HEK293 (cell line): ENCODE data around the gene FAR1.

Source experiments
- CTCF ChIA-PET: fragments of 350-600 bp; formaldehyde crosslinking; extraction: SDS; loops from one replicate; lab custom pipeline; 2021; ENCODE audit warnings: antibody characterized with exemption; lab: Yijun Ruan, JAX
- POLR2A ChIA-PET: fragments of 300-600 bp; formaldehyde crosslinking; extraction: SDS; loops from one replicate; lab custom pipeline; 2020; ENCODE audit warnings: antibody characterized with exemption, inconsistent platforms; lab: Yijun Ruan, JAX
- H3K27ac ChIP-seq: fragments of 200-500 bp; sonication (Bioruptor generic); 2 replicates; pipeline ENCODE4 v1.5.1; 2014; ENCODE audit warnings: low read depth, low read length, control low read depth, inconsistent platforms; ENCODE audit errors: extremely low read depth
- H3K36me3 ChIP-seq, 2 experiments: fragments of 200-500 bp in 1 of 2; sonication (Bioruptor generic) in 1 of 2; 1 replicate in 1 of 2; 2 replicates in 1 of 2; pipeline ENCODE4 v1.5.1; 2014 to 2017; ENCODE audit warnings: inconsistent platforms in 2 of 2, low read length in 2 of 2; ENCODE audit not compliant: control insufficient read depth in 2 of 2, insufficient read depth in 1 of 2
- H3K4me1 ChIP-seq: fragments of 200-500 bp; sonication (Bioruptor generic); 2 replicates; pipeline ENCODE4 v1.5.1; 2014; ENCODE audit warnings: mild to moderate bottlenecking, low read length, inconsistent platforms; ENCODE audit not compliant: control insufficient read depth, insufficient read depth
- H3K4me3 ChIP-seq: 2 replicates; pipeline ENCODE4 v1.5.1; 2011; ENCODE audit warnings: low read depth, mild to moderate bottlenecking, control low read depth, low read length, moderate library complexity
- H3K9me3 ChIP-seq: fragments of 200-500 bp; sonication (Bioruptor generic); 2 replicates; pipeline ENCODE4 v1.5.1; 2014; ENCODE audit warnings: low read depth, low read length, inconsistent platforms; ENCODE audit not compliant: control insufficient read depth, insufficient read depth
- OVOL3 ChIP-seq: fragments of 450-650 bp; formaldehyde crosslinking; IDR thresholded peaks from 2 replicates; pipeline ENCODE4 v1.5.1; 2016; ENCODE audit warnings: missing biosample characterization, missing genetic modification characterization
- PATZ1 ChIP-seq: fragments of 450-650 bp; formaldehyde crosslinking; IDR thresholded peaks from 2 replicates; pipeline ENCODE4 v1.5.1; 2016; ENCODE audit warnings: missing biosample characterization, missing genetic modification characterization
- PRDM10 ChIP-seq: fragments of 450-650 bp; formaldehyde crosslinking; IDR thresholded peaks from 2 replicates; pipeline ENCODE4 v1.5.1; 2016; ENCODE audit warnings: missing biosample characterization, missing genetic modification characterization
- SALL2 ChIP-seq: fragments of 450-650 bp; formaldehyde crosslinking; IDR thresholded peaks from 2 replicates; pipeline ENCODE4 v1.5.0; 2017; ENCODE audit warnings: missing biosample characterization, mild to moderate bottlenecking, missing genetic modification characterization, borderline replicate concordance
- SP7 ChIP-seq: fragments of 450-650 bp; formaldehyde crosslinking; IDR thresholded peaks from 2 replicates; pipeline ENCODE4 v1.5.1; 2016; ENCODE audit warnings: missing biosample characterization, missing genetic modification characterization
- TCF7L2 ChIP-seq: IDR thresholded peaks from 2 replicates; pipeline ENCODE4 v1.6.1; 2011; ENCODE audit warnings: low read depth, mild to moderate bottlenecking, inconsistent platforms, low read length, moderate library complexity, borderline replicate concordance
- ZBTB10 ChIP-seq: fragments of 450-650 bp; formaldehyde crosslinking; IDR thresholded peaks from 2 replicates; pipeline ENCODE4 v1.5.1; 2016; ENCODE audit warnings: missing biosample characterization, missing genetic modification characterization
- ZBTB44 ChIP-seq: fragments of 450-650 bp; IDR thresholded peaks from 2 replicates; pipeline ENCODE4 v1.5.1; 2018; ENCODE audit warnings: missing biosample characterization, mild to moderate bottlenecking, missing genetic modification characterization
- ZFHX2 ChIP-seq: fragments of 450-650 bp; formaldehyde crosslinking; conservative IDR thresholded peaks from 2 replicates; pipeline ENCODE4 v1.5.1; 2016; ENCODE audit warnings: missing biosample characterization, missing genetic modification characterization
- ZNF10 ChIP-seq: fragments of 450-650 bp; formaldehyde crosslinking; IDR thresholded peaks from 2 replicates; pipeline ENCODE4 v1.5.1; 2017; ENCODE audit warnings: missing biosample characterization, missing genetic modification characterization
- ZNF175 ChIP-seq: fragments of 450-650 bp; formaldehyde crosslinking; IDR thresholded peaks from 2 replicates; pipeline ENCODE4 v1.5.1; 2016; ENCODE audit warnings: missing biosample characterization, missing genetic modification characterization
- ZNF221 ChIP-seq: fragments of 450-650 bp; formaldehyde crosslinking; IDR thresholded peaks from 2 replicates; pipeline ENCODE4 v1.5.1; 2017; ENCODE audit warnings: missing biosample characterization, missing genetic modification characterization, borderline replicate concordance
- ZNF404 ChIP-seq: fragments of 450-650 bp; formaldehyde crosslinking; IDR thresholded peaks from 2 replicates; pipeline ENCODE4 v1.5.1; 2017; ENCODE audit warnings: missing biosample characterization, missing genetic modification characterization
- ZNF423 ChIP-seq: fragments of 450-650 bp; formaldehyde crosslinking; IDR thresholded peaks from 2 replicates; pipeline ENCODE4 v1.5.1; 2016; ENCODE audit warnings: missing biosample characterization, missing genetic modification characterization
- ZNF426 ChIP-seq: fragments of 450-650 bp; formaldehyde crosslinking; IDR thresholded peaks from 2 replicates; pipeline ENCODE4 v1.5.1; 2017; ENCODE audit warnings: missing biosample characterization, missing genetic modification characterization, mild to moderate bottlenecking, inconsistent platforms, moderate library complexity
- ZNF449 ChIP-seq: fragments of 450-650 bp; formaldehyde crosslinking; IDR thresholded peaks from 2 replicates; pipeline ENCODE4 v1.5.1; 2017; ENCODE audit warnings: missing biosample characterization, mild to moderate bottlenecking, missing genetic modification characterization, moderate library complexity
- ZNF580 ChIP-seq: fragments of 450-650 bp; formaldehyde crosslinking; IDR thresholded peaks from 2 replicates; pipeline ENCODE4 v1.5.1; 2016; ENCODE audit warnings: missing biosample characterization, missing genetic modification characterization
- ZNF670 ChIP-seq: fragments of 450-650 bp; formaldehyde crosslinking; IDR thresholded peaks from 2 replicates; pipeline ENCODE4 v1.5.1; 2016; ENCODE audit warnings: missing biosample characterization, missing genetic modification characterization, low read depth
- ZNF677 ChIP-seq: fragments of 450-650 bp; IDR thresholded peaks from 2 replicates; pipeline ENCODE4 v1.5.0; 2018; ENCODE audit warnings: missing biosample characterization, mild to moderate bottlenecking, missing genetic modification characterization, moderate library complexity
- ZNF701 ChIP-seq: fragments of 450-650 bp; formaldehyde crosslinking; IDR thresholded peaks from 2 replicates; pipeline ENCODE4 v1.5.1; 2016; ENCODE audit warnings: missing biosample characterization, missing genetic modification characterization
- ZSCAN16 ChIP-seq: fragments of 450-650 bp; formaldehyde crosslinking; IDR thresholded peaks from 2 replicates; pipeline ENCODE4 v1.5.1; 2016; ENCODE audit warnings: missing biosample characterization, missing genetic modification characterization
- TF ChIP-seq, protein P1 (sequence below): fragments of 450-650 bp; IDR thresholded peaks from 2 replicates; pipeline ENCODE4 v1.5.1; 2018; ENCODE audit warnings: missing biosample characterization, missing genetic modification characterization

FAR1 gene

DNA sequence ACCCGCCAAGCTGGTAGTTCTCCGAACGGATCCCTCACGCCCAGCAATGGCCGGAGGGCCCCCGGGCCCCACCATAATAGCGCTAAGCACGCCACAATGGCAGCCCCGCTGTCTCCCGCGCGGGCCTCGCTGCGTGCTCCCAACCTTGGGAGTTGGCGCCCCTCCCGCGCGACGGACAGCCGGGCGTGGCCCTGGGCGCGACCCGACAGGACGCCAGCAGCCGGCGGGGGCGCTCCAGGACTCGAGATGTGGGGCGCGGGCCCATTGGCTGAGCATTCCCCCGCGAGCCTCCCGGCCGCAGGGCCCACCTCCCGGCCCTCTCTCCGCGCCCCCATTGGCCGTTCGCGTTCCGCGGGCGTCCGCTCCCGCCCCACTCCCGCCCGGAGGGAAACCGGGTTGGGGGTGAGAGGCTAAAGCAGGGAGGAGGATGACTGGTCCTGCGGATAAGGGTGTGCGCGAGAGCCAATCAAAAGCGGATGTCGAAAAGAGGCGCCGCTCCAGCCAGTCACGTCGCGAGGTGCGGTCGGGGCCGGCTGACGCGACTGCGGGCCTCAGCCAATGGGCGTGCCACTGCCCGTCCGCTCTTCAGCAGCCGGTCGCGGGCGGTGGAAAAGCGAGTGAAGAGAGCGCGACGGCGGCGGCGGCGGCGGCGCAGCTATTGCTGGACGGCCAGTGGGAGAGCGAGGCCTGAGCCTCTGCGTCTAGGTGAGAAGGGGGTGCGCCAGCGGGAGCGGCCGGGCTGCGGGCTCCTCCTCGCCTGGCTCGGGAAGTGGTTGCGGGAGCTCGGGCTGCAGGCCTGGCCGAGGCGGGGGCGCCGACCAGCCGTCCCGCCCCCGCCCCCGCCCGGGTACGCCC lies at the start of gene FAR1:
FAR1 (plus strand) TSS at position 567 of the 855 bp plus-strand sequence. CDS start 26,098 bp downstream, outside the sequence.
- peak within 1 kb of the TSS; percentile 93 for H3K4me3 ChIP-seq
- peaks cover 0 to 4% of the 10 kb centered on the region in 2 experiments; a peak in 1 of 3 replicates for H3K36me3 ChIP-seq
- CTCF ChIA-PET: interaction anchor here (1.5 kb wide), 1 partner anchor 29 kb away, joined by 4 read pairs; no protein-coding TSS in a partner anchor
- peak within 1 kb of the TSS; percentile 57; the same call in 1 of the 2 replicates for H3K27ac ChIP-seq
- POLR2A ChIA-PET: interaction anchor here (0.5 to 1.6 kb wide), 6 partner anchors 10 to 1337 kb away, joined by 3 to 6 read pairs (median 4); partner anchors contain the start of gene BTBD10
- peaks cover 2% of the 10 kb centered on the region; the same call in 1 of the 2 replicates for H3K4me1 ChIP-seq
- no peaks in the 10 kb centered on the region for H3K9me3 ChIP-seq
- TF ChIP-seq, protein P1, sequence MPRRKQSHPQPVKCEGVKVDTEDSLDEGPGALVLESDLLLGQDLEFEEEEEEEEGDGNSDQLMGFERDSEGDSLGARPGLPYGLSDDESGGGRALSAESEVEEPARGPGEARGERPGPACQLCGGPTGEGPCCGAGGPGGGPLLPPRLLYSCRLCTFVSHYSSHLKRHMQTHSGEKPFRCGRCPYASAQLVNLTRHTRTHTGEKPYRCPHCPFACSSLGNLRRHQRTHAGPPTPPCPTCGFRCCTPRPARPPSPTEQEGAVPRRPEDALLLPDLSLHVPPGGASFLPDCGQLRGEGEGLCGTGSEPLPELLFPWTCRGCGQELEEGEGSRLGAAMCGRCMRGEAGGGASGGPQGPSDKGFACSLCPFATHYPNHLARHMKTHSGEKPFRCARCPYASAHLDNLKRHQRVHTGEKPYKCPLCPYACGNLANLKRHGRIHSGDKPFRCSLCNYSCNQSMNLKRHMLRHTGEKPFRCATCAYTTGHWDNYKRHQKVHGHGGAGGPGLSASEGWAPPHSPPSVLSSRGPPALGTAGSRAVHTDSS: no peak
- no peak for TF ChIP-seq ZNF221 (tag by site-specific recombination)
- TF ChIP-seq ZNF175: no peak
- TF ChIP-seq ZNF10 (tag by site-specific recombination): no peak
- peak; percentile 45; the same call in 1 of the 2 replicates for TF ChIP-seq ZBTB10 (tag by site-specific recombination)
- TF ChIP-seq PATZ1 (tag by site-specific recombination): peak; percentile 85
- no peak for TF ChIP-seq ZNF426 (tag by site-specific recombination)
- TF ChIP-seq ZNF670: no peak
- no peak for TF ChIP-seq PRDM10
- TF ChIP-seq TCF7L2: no peak
- no peak for TF ChIP-seq ZNF423
- peak; percentile 66 for TF ChIP-seq ZFHX2 (tag by site-specific recombination)
- 0 out of 2 replicates have a peak, but pooled peaks have one; percentile 34 for TF ChIP-seq ZNF580 (tag by site-specific recombination)
- no peak for TF ChIP-seq OVOL3
- TF ChIP-seq ZNF449: peak; percentile 35; the same call in 1 of the 2 replicates
- TF ChIP-seq SALL2 (tag by site-specific recombination): no peak
- no peak for TF ChIP-seq ZNF677 (tag by site-specific recombination)
- TF ChIP-seq SP7 (tag by site-specific recombination): no peak; the same call in 1 of the 2 replicates
- TF ChIP-seq ZNF701: no peak
- TF ChIP-seq ZSCAN16 (tag by site-specific recombination): no peak
- TF ChIP-seq ZNF404 (tag by site-specific recombination): no peak
- no peak for TF ChIP-seq ZBTB44 (tag by site-specific recombination)
